Measurements from ENCODE around the gene BUB3. TPM values are rescaled to one million over a fixed set of nuclear protein-coding genes. Genes with fewer than 3 reads are reported as not detected.

The BUB3 gene
- total RNA-seq, 4 donors from 2014 or later = 68.1 to 100 (median 73.4) TPM

DNA sequence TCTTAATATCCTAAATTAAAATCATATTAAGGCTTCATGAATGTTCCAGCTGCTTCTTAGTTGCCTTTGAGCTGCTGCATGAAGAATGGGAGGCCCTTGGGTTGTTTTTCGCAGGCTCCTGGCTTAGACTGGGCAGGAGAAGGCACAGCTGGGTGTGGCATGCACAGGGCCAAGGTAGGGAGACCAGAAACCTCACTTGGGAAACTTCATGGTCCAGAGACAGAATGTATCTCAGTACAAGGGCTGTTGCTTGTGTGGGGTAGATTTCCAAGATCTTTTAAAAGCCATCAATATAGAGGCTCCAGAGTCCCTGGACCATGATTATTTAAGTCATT is 49.9 kb downstream of the BUB3 start:
- Histone ChIP-seq H3K4me1 (no peaks in the 10 kb centered on the region), H3K9me3 (peaks cover 0 to 15% (median 2%) of the 10 kb centered on the region in 4 donors), H3K27me3 (no peaks in the 10 kb centered on the region), H3K36me3 (peaks cover 0 to 31% (median 3%) of the 10 kb centered on the region in 3 donors), H3K27ac (no peak overlapping the region), H3K4me3 (no peak overlapping the region)
- TF ChIP-seq POLR2A (IDR thresholded peaks at IDR 0.05) = no peak
- WGBS, 2 donors = 85 to 94% methylated on average over 1 of the region's 1 CpG
- no peak for DNase-seq (ENCODE audit: low spot score in 2 of 2)

DNA sequence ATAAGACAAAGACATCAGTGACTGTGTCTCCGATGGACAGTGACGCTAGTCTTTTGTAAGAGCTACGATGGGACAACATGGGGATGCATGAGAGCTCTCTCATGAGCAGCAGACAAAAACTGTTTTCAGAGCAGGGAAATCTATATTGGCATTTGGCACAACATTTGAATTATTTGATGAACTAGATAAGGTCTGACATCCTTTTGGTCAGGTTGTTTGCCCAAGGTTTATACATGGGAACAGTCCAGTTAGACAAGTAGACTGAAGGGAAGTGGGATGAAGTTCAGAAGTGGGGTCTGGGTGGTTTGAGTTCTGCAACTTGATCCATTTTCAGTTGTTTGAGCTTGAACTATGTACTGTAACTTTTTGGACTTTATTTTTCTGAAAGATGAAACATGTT is 50.8 kb downstream of the BUB3 start:
- 61 to 72% methylated on average over 3 of the region's 3 CpGs for WGBS, 2 donors
- TF ChIP-seq, protein P1, sequence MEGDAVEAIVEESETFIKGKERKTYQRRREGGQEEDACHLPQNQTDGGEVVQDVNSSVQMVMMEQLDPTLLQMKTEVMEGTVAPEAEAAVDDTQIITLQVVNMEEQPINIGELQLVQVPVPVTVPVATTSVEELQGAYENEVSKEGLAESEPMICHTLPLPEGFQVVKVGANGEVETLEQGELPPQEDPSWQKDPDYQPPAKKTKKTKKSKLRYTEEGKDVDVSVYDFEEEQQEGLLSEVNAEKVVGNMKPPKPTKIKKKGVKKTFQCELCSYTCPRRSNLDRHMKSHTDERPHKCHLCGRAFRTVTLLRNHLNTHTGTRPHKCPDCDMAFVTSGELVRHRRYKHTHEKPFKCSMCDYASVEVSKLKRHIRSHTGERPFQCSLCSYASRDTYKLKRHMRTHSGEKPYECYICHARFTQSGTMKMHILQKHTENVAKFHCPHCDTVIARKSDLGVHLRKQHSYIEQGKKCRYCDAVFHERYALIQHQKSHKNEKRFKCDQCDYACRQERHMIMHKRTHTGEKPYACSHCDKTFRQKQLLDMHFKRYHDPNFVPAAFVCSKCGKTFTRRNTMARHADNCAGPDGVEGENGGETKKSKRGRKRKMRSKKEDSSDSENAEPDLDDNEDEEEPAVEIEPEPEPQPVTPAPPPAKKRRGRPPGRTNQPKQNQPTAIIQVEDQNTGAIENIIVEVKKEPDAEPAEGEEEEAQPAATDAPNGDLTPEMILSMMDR (IDR thresholded peaks at IDR 0.05) = no peak
- TF ChIP-seq POLR2A (IDR thresholded peaks at IDR 0.05) (no peak), EP300 (IDR thresholded peaks at IDR 0.05) (no peak)
- no peak overlapping the region for H3K4me3 ChIP-seq
- DNase-seq (ENCODE audit: low spot score in 2 of 2) = no peak
- peaks cover 0 to 38% (median 3%) of the 10 kb centered on the region in 3 donors for H3K36me3 ChIP-seq
- H3K27ac ChIP-seq = no peak overlapping the region
- peaks cover 0 to 15% (median 2%) of the 10 kb centered on the region in 4 donors for H3K9me3 ChIP-seq
- H3K4me1 ChIP-seq = no peaks in the 10 kb centered on the region
- no peaks in the 10 kb centered on the region for H3K27me3 ChIP-seq

DNA sequence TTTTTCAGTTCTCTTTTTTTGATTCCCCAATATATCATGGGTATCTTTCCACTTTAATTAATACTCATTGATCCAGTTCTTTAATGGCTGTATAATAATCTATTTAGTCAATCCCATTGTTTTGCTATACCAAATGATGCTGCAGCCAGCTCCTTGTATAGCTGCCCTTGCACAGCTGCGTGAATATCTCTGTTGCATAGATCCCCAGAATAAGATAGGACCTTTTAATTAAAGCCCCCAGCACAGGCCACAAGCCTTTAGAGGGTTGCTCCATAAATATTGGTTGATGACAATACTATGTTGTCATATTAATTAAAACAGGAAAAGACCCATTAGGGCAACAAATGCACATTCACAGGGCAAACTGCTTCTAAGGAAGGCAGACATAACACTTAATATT is 57.9 kb downstream of the BUB3 start:
- H3K4me3 ChIP-seq = no peak overlapping the region
- no peaks in the 10 kb centered on the region for H3K4me1 ChIP-seq
- H3K27ac ChIP-seq = no peak overlapping the region
- H3K27me3 ChIP-seq = no peaks in the 10 kb centered on the region
- peaks cover 0 to 24% (median 3%) of the 10 kb centered on the region in 3 donors for H3K36me3 ChIP-seq
- 90 to 91% methylated on average over 1 of the region's 1 CpG for WGBS, 2 donors
- TF ChIP-seq EP300 (IDR thresholded peaks at IDR 0.05) = no peak
- TF ChIP-seq, protein P1 (IDR thresholded peaks at IDR 0.05) = no peak
- no peak for TF ChIP-seq POLR2A (IDR thresholded peaks at IDR 0.05)
- DNase-seq (ENCODE audit: low spot score in 2 of 2) = no peak
- peaks cover 0 to 31% (median 5%) of the 10 kb centered on the region in 4 donors for H3K9me3 ChIP-seq

DNA sequence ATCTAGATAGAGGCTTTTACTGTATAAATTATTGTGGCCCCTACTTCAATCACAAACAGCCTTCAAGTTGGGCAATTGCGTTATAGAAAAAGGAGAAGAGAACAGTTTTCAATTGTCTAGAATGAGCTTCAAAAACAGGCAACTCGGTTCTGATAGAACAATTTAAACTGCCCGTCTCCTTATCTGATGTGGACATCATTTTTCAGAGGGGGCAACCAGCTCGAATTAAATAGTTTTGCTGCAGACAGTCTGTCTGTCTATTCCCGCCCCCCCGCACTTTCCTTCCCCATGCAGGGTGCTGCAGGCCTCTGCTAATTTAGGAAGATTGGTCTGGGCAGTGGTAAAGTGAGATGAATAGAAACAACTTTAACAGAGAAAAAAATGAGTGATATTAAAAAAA is 58.4 kb downstream of the BUB3 start:
- Histone ChIP-seq H3K4me1 (no peaks in the 10 kb centered on the region), H3K9me3 (peaks cover 0 to 27% (median 4%) of the 10 kb centered on the region in 4 donors), H3K4me3 (no peak overlapping the region), H3K36me3 (peaks cover 0 to 24% (median 3%) of the 10 kb centered on the region in 3 donors), H3K27ac (no peak overlapping the region), H3K27me3 (no peaks in the 10 kb centered on the region)
- no peak for DNase-seq (ENCODE audit: low spot score in 2 of 2)
- TF ChIP-seq, protein P1 (IDR thresholded peaks at IDR 0.05) = no peak
- no peak for TF ChIP-seq EP300 (IDR thresholded peaks at IDR 0.05)
- TF ChIP-seq POLR2A (IDR thresholded peaks at IDR 0.05) = no peak
- 77 to 81% methylated on average over 6 of the region's 6 CpGs for WGBS, 2 donors

DNA sequence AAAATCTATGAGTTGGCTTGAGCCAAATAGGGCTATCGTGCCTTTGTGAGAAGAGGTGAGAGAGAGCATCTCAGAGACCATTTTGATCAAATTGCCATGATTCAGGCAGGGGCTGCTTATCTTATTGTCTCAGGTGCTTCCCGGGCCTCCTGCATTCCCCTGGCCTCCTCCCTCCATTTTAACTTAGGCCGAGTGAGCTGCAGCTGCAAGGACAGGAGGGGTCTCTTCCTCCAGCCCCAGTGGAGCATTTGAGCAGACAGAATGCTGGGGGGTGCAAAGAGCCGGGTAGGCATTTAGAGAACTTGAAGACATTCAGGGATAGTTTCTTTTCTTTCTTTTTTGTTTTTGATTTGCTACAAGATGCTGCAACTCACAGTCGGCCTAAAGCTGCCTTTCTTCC is 59.0 kb downstream of the BUB3 start:
- WGBS, 2 donors = 56 to 63% methylated on average over 5 of the region's 5 CpGs
- no peaks in the 10 kb centered on the region for H3K4me1 ChIP-seq
- TF ChIP-seq EP300 (IDR thresholded peaks at IDR 0.05) = no peak
- TF ChIP-seq, protein P1 (IDR thresholded peaks at IDR 0.05) = no peak
- no peak for TF ChIP-seq POLR2A (IDR thresholded peaks at IDR 0.05)

More for the DNA sequence above, 59.0 kb downstream of the BUB3 start:
- Histone ChIP-seq H3K27ac (no peak overlapping the region), H3K36me3 (peaks cover 0 to 23% (median 1%) of the 10 kb centered on the region in 3 donors), H3K27me3 (no peaks in the 10 kb centered on the region), H3K4me3 (no peak overlapping the region), H3K9me3 (peaks cover 0 to 22% (median 3%) of the 10 kb centered on the region in 4 donors)
- DNase-seq (ENCODE audit: low spot score in 2 of 2) = no peak

Other genes starting within 250 kb of the BUB3 start
- gene FAM24A, start 243.8 kb upstream of the BUB3 start, total RNA-seq = not detected
- 1 to 10 TPM; 5.2 to 7.2 (median 6.3) TPM for gene C10orf88, start 200.2 kb upstream of the BUB3 start, total RNA-seq
- 10 to 100 TPM in 1 of 4 donors, 1 to 10 TPM in 3; 1.2 to 11.6 (median 3.9) TPM for gene PSTK, start 174.0 kb upstream of the BUB3 start, total RNA-seq
- gene IKZF5, start 145.6 kb upstream of the BUB3 start, total RNA-seq = 10 to 100 TPM in 3 of 4 donors, 1 to 10 TPM in 1; 7.2 to 16.4 (median 13.8) TPM
- 10 to 100 TPM; 17.4 to 26.8 (median 24.7) TPM for gene ACADSB, start 145.4 kb upstream of the BUB3 start, total RNA-seq
- not detected for gene HMX3, start 18.4 kb upstream of the BUB3 start, total RNA-seq
- not detected for gene HMX2, start 6.3 kb upstream of the BUB3 start, total RNA-seq

Measured in tibial nerve (tissue), 4 donors.